Liver (tissue), 3 donors: ENCODE results near the gene TYW1.
"Not testable (repeated sequence)": the region's sequence is repeated elsewhere in the genome, so short reads cannot be mapped to it uniquely, and the experiment has no call there.

Experiments used
- CTCF ChIP-seq: fragments of 150-350 bp; IDR thresholded peaks from 2 replicates; pipeline ENCODE4 v1.5.1; 2017; ENCODE audit warnings: improper control_type of control experiment, low read depth, low read length; ENCODE audit not compliant: missing input control
- GABPA ChIP-seq, 2 donors: IDR thresholded peaks in 1 of 2; conservative IDR thresholded peaks in 1 of 2; 2 replicates each; pipeline ENCODE4 v1.6.1; 2016; ENCODE audit warnings: antibody characterized with exemption in 2 of 2, mild to moderate bottlenecking in 1 of 2, moderate library complexity in 1 of 2
- HNF4G ChIP-seq: IDR thresholded peaks from 2 replicates; pipeline ENCODE4 v1.6.1; 2016; ENCODE audit warnings: antibody characterized with exemption
- RAD21 ChIP-seq, 2 donors: IDR thresholded peaks; 2 replicates each; pipeline ENCODE4 v1.6.1; 2016; ENCODE audit warnings: antibody characterized with exemption in 2 of 2, mild to moderate bottlenecking in 2 of 2
- REST ChIP-seq: IDR thresholded peaks from 2 replicates; pipeline ENCODE4 v1.6.1; 2016; ENCODE audit warnings: antibody characterized with exemption, mild to moderate bottlenecking
- YY1 ChIP-seq: IDR thresholded peaks from 2 replicates; pipeline ENCODE4 v1.6.1; 2016; ENCODE audit warnings: antibody characterized with exemption, mild to moderate bottlenecking
- donor health status: healthy.
- donor health status: healthy.

DNA sequence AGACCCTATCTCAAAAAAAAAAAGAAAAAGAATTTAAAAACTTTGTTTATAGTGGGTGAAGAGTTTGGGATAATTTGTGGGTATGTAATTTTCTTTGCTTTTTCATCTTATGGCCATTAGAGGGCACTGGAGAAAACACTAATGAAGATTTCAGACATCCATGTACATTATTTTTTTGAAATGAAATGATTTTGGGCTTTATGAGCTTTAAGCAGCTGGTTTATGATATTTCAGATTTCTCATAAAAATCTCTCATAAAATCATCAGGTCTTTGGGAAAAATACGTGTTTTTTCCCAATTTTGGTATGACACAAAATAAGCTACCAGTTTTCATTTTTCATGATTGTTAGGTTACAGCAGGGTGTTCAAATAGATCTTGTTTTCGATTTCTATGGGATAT, 44.2 kb downstream of the TYW1 start:
- TF ChIP-seq HNF4G; YY1; REST; GABPA (IDR thresholded peaks at IDR 0.05 in 1 of 2, conservative IDR thresholded peaks at IDR 0.05 in 1 of 2): not testable (repeated sequence)
- TF ChIP-seq RAD21 (IDR thresholded peaks at IDR 0.05) (peak; percentile 56 to 59), CTCF (peak; percentile 13)
